Omental fat pad (tissue), 4 donors: ENCODE measurements around the gene MAPT. TPM values are rescaled to one million over a fixed set of nuclear protein-coding genes. Genes with fewer than 3 reads are reported as not detected.
"Not testable (repeated sequence)": the region's sequence is repeated elsewhere in the genome, so short reads cannot be mapped to it uniquely, and the experiment has no call there.

Source experiments
- ATAC-seq: fragments of 150-250 bp; one replicate; pipeline ENCODE4 v1.9.1; 2016; ENCODE audit warnings: mild to moderate bottlenecking, moderate library complexity; ENCODE audit not compliant: low FRiP score
- DNase-seq: peaks from one replicate; pipeline ENCODE4 v3.0.0-alpha.2; 2019; ENCODE audit warnings: low spot score
- CTCF ChIP-seq, 3 donors: fragments of 450-650 bp; IDR thresholded peaks; one replicate each; pipeline ENCODE4 v1.5.1; 2016 to 2017; ENCODE audit warnings: antibody characterized with exemption in 3 of 3, mild to moderate bottlenecking in 3 of 3, moderate library complexity in 2 of 3
- total RNA-seq, 4 donors: library from RNA; depleted of rRNA; stranded (reverse); fragments of >200 nt; gene quantifications; one replicate each; pipeline ENCODE4 v1.1.0, GENCODE V29; 2016

The MAPT gene
- total RNA-seq, 4 donors from 2014 or later, result 4.3 to 18.2 (median 6.4) TPM

GRCh38 chr17:45956090-45956489 lies 61.7 kb downstream of the MAPT start:
- TF ChIP-seq CTCF (IDR thresholded peaks at IDR 0.05), result no peak
- DNase-seq, result no peak
- no peak for ATAC-seq

GRCh38 chr17:45956746-45957145 lies 62.4 kb downstream of the MAPT start:
- DNase-seq, ATAC-seq: not testable (repeated sequence)

GRCh38 chr17:45958307-45958706 lies 64.0 kb downstream of the MAPT start:
- DNase-seq (no peak), ATAC-seq (no peak)
- TF ChIP-seq CTCF (IDR thresholded peaks at IDR 0.05), result no peak

GRCh38 chr17:45958994-45959665 lies 64.8 kb downstream of the MAPT start:
- DNase-seq, result no peak
- ATAC-seq, result no peak
- TF ChIP-seq CTCF (IDR thresholded peaks at IDR 0.05), result no peak

- TF ChIP-seq CTCF (IDR thresholded peaks at IDR 0.05), result no peak
- ATAC-seq (no peak), DNase-seq (no peak)
Observed at GRCh38 chr17:45960311-45960710, 66.0 kb downstream of the MAPT start.

- ATAC-seq, result no peak
- no peak for TF ChIP-seq CTCF (IDR thresholded peaks at IDR 0.05)
- no peak for DNase-seq
Observed at GRCh38 chr17:45961206-45961605, 66.9 kb downstream of the MAPT start.

GRCh38 chr17:45962221-45962972 lies 68.0 kb downstream of the MAPT start:
- no peak for TF ChIP-seq CTCF (IDR thresholded peaks at IDR 0.05)
- no peak for ATAC-seq
- DNase-seq, result no peak
